ENCODE data around the gene TPRN.

TPRN gene

GRCh38 chr9:137170486-137171148 is 29.9 kb downstream of the TPRN start:
- DNase-seq = no peak

DNA sequence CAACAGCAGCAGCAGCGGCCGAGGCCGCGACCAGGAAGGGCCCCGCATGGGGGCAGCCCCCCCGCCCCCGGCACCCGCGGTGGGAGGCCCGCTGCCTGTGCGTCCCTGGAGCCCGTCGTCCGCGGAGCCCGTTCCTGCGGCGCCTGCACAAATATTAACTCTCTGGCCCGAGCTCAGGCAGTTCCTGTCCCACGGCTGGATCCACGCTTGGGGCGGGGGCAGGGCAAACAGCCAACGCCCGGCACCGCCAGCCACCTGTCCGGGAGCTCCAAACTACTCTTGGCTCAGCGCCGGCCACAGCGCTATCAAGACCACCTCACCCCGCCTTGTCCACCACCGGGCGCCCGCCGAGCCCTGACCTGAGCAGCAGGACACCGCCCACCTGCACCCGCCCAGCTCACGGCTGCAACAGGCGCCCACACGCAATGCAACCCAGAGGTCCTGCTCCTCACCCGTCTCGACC is 30.6 kb downstream of the TPRN start, which contains the start of gene LRRC26:
Gene LRRC26 (minus strand): TSS at position 156 of the 463 bp plus-strand sequence. CDS start 108 bp downstream, at position 48.
- DNase-seq = no peak

DNA sequence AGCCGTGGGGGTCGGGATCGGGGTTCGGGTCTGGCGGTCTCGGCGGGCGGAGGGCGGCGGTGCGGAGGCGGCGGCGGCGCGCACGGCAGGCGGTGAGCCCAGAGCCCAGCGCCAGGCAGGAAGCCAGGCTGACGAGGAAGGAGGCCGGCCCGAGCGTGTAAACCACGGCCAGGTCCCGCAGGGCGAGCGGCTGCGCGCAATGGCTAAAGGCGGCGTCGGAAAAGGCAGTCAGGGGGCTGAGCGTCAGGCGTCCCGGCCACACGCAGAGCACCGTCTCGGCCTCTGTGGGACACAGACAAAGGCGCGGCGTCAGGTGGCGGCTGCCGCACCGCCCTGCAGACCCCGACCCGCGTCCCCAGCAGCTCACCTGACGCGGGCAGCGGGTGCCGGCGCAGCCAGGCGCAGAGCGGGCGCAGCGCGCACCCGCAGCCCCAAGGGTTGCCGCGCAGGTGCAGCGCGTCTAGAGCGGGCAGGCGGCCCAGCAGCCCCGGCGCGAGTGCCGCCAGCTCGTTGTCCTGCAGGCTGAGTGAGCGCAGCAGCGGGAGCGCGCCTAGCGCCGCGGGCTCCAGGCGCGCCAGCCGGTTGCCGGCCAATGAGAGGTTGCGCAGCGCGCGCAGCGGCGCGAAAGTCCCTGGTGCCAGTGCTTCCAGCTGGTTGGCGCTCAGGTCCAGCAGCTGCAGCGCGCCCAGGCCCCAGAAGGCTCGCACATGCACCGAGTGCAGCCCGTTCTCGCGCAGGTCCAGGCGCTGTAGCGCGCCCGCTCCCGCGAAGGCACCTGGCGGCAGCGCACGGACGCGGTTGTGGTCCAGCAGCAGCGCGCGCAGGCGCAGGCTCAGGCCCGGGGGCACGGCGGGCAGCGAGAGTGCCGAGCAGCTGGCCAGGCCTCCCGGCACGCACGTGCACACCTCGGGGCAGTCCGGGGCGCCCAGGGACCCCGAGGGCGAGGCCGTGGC is 31.4 kb downstream of the TPRN start:
- DNase-seq = no peak

GRCh38 chr9:137168573-137168903 is 32.0 kb downstream of the TPRN start:
- no peak for DNase-seq

GRCh38 chr9:137167747-137168572 is 32.6 kb downstream of the TPRN start:
- DNase-seq = no peak

DNA sequence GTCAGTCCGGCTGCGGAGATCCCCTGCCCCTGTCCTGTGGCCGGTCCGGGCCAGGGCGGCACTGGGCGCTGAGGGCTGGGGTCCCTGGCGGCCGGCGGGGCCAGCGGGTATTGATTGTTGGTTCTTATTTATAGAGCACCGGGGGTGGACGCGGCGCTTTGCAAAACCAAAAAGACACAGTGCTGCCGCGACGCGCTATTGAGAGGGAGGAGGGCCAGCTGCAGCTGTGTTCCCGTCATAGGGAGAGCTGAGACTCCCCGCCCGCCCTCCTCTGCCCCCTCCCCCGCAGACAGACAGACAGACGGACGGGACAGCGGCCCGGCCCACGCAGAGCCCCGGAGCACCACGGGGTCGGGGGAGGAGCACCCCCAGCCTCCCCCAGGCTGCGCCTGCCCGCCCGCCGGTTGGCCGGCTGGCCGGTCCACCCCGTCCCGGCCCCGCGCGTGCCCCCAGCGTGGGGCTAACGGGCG is 33.2 kb downstream of the TPRN start:
- DNase-seq = no peak

- DNase-seq = no peak
Observed at GRCh38 chr9:137166380-137167229, 33.9 kb downstream of the TPRN start.

GRCh38 chr9:137165250-137165836 is 35.2 kb downstream of the TPRN start:
- DNase-seq = no peak

DNA sequence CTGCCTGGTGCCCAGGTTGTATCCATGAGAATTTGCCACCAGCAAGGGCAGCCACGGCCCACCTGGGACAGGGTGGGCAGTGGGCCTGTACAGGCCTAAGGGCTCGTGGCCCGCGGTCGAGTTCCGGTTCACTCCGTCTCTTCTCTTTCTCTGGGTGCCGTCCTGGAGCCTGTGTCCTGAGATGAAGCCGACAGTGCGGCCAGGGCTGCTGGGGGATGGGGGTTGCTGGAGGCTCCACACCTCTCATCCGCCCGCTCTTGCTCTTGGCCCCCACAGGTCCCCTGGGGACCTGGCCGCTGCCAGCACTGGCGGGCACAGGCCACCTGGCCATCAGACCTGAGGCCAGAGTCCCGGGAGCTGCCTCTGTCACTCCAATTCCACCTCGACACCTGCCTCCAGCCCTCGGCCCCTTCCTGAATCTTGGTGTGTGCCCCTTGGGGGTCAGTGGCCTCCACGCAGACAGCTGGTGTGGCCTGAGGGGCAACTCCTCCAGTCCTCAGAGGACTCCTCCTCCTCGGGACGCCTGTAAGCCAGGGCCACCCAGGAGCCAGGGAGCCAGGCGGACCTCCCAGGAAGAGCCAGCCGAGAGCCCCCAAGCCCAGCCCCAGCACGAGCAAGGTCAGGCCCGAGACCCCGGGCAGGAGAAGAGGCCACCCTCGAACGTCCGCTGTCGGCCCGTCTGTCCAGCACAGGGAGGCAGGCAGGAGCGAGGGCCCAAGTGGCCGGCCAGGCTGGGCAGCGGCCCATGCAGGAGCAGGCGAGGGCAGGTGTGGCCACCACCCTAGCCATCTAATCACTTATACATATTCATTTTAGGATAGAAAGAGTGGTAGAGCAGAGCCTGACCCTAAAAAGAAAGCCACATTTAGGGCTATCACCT is 35.9 kb downstream of the TPRN start:
- no peak for DNase-seq

GRCh38 chr9:137163805-137164204 is 36.7 kb downstream of the TPRN start:
- DNase-seq = no peak

GRCh38 chr9:137163365-137163715 is 37.2 kb downstream of the TPRN start:
- DNase-seq = no peak

- no peak for DNase-seq
Observed at GRCh38 chr9:137162505-137163364, 37.8 kb downstream of the TPRN start.

- no peak for DNase-seq
Observed at GRCh38 chr9:137161558-137162486, 38.7 kb downstream of the TPRN start.

DNA sequence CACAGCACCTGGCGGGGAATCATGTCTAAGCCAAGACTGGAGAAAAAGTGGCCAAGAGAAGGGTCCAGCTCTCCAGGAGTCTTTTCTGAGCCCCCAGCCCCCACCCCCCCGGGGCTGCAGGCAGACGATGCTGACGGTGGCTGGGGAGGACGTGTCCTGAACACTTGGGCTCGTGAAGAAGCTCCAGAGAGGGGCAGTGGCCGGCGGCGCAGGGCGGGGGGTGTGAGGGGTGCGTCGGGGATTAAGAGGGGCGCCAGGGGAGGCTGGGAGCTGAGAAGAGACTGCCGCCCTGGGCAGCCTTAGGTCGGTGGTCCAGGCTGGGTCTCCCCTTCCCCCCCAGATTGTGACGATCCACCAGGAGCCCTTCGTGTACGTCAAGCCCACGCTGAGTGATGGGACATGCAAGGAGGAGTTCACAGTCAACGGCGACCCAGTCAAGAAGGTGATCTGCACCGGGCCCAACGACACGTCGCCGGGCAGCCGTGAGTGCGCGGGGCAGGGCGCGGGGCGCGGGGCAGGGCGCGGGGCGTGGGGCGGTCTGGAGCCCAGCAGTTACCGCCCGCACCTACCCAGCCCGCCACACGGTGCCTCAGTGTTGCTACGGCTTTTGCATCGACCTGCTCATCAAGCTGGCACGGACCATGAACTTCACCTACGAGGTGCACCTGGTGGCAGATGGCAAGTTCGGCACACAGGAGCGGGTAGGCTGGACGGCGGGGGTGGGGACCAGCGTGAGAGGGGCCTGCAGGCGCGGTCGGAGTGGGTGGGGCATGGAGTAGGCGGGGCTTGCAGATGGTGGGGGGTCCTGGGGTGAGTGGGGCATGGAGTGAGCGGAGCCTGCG is 39.6 kb downstream of the TPRN start:
- no peak for DNase-seq

DNA sequence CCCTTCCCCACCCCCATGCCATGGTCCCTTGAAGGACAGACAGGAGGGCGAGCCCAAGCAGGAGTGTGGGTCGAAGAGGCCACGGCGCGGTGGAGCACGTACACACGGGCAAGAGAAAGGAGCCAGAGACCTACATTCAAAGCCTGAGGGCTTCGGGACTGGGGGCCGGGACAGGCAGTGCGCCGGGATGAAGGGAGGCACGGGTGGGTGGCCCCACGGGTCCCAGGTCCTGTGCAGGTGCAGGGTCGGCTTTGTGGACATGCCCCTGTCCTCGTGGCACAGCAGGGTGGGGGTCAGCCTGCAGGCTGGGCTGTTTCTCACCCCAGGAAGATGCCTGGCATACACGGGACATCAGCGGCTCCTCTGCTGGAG is 40.5 kb downstream of the TPRN start:
- no peak for DNase-seq

DNA sequence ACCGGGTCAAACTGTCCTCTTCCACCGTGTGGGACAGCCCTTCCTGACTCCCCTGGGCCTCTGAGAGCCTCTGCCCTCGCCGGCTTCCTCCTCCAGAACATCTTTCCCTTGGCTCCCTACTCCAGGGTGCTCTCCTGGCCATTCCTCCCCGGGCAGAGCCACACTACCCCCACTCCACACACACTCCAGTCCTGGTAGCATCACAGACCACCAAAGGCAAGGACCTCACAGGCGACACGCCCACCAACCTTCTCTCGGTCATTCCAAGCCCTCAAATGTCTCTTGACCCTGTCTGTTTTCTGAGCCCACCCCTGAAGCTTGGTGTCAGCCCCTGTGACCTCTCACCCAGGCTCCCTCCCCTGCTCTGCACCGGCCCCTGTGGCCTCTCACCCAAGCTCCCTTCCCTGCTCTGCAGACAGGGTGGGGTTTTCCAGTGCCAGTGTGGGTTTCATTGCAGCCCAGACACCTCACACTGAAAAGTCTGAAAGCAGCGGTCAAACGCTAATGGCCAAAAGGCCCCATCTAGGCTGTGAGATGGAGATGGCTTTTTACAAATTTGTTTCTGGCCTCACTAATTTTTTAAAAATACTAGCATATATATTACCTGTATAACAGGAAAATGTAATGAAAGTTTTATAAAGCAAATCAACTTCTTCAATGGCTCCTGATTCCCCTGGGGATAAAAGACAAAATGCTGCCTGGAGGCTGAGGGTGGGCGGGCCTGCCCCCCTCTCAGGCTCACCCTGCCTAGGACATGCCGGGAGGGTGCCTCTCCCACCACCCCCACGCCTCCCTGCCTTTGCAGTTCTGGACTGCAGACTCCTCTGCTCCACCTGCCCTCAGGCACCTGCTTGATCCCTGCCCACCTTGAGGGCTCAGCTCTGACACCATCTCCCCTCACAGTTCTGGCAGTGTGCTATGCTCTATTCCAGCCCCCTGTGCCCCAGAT is 41.2 kb downstream of the TPRN start:
- DNase-seq = no peak

All from CD4-positive, alpha-beta T cell treated with Interleukin-15 for 1 hour (primary cell).